Mesothelial cell of epicardium (in vitro differentiated cells): ENCODE data around the gene TIMM50. TPM values are rescaled to one million over a fixed set of nuclear protein-coding genes. Genes with fewer than 3 reads are reported as not detected.

Experiments used
- DNase-seq, 2 experiments: peaks; one replicate each; pipeline ENCODE4 v3.0.0; 2021; ENCODE audit warnings: low spot score in 2 of 2; ENCODE audit not compliant: unreplicated experiment in 2 of 2
- H3K27ac Mint-ChIP-seq: 2 replicates; pipeline ENCODE4 v1.8.0; 2021; ENCODE audit warnings: mixed read lengths
- H3K27me3 Mint-ChIP-seq: 2 replicates; pipeline ENCODE4 v1.8.0; 2021; ENCODE audit warnings: low read depth, mixed read lengths
- H3K36me3 Mint-ChIP-seq: 2 replicates; pipeline ENCODE4 v1.8.0; 2021; ENCODE audit warnings: mixed read lengths
- H3K4me1 Mint-ChIP-seq: 2 replicates; pipeline ENCODE4 v1.8.0; 2021; ENCODE audit warnings: mixed read lengths
- H3K4me3 Mint-ChIP-seq: 2 replicates; pipeline ENCODE4 v1.8.0; 2021; ENCODE audit warnings: mild to moderate bottlenecking, moderate library complexity, mixed read lengths
- H3K9me3 Mint-ChIP-seq: 2 replicates; pipeline ENCODE4 v1.8.0; 2021; ENCODE audit warnings: mixed read lengths
- total RNA-seq: library from RNA; stranded (reverse); gene quantifications from 3 replicates; pipeline ENCODE4 v1.2.1, GENCODE V29; 2021
- TF ChIP-seq, protein P1 (sequence below): fragments of 200-600 bp; sonication (generic); IDR thresholded peaks from one replicate; pipeline ENCODE4 v1.5.0; 2021; ENCODE audit warnings: antibody characterized with exemption; ENCODE audit not compliant: unreplicated experiment

Gene TIMM50
- total RNA-seq, 1 donor from 2014 or later: 70.7 TPM

DNA sequence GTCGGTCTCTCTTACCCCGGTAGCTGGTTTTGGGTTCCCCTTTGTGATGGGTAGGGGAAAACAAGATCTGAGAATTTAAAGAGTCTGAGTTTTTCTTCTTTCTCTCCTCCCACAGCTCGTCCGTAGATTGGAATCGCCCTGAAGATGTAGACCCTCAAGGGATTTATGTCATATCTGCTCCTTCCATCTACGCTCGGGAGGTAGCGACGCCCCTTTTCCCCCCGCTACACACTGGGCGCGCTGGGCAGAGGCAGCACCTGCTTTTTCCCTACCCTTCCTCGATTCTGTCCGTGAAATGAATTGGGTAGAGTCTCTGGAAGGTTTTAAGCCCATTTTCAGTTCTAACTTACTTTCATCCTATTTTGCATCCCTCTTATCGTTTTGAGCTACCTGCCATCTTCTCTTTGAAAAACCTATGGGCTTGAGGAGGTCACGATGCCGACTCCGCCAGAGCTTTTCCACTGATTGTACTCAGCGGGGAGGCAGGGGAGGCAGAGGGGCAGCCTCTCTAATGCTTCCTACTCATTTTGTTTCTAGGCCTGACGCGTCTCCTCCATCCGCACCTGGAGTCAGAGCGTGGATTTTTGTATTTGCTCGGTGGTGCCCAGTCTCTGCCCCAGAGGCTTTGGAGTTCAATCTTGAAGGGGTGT, 27.2 kb downstream of the TIMM50 start:
- no peak overlapping the region for H3K27ac Mint-ChIP-seq
- peaks cover 6% of the 10 kb centered on the region for H3K4me1 Mint-ChIP-seq
- no peak for DNase-seq

DNA sequence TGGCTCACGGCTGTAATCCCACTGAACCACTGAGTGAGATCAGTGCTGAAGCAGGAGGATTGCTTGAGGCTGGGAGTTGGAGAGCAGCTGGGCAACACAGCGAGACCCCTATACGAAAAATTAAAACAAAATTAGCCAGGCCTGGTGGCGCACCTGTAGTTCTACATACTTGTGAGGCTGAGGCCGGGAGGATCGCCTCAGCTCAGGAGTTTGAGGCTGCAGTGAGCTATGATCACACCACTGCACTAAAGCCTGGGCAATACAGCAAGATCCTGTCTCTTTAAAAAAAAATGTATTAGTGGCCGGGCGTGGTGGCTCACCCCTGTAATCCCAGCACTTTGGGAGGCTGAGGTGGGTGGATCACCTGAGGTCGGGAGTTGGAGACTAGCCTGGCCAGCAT, 28.0 kb downstream of the TIMM50 start:
- Mint-ChIP-seq H3K36me3 (no peaks in the 10 kb centered on the region), H3K27ac (no peak overlapping the region), H3K4me3 (no peak overlapping the region), H3K4me1 (peaks cover 6% of the 10 kb centered on the region), H3K27me3 (peaks cover 84% of the 10 kb centered on the region), H3K9me3 (no peaks in the 10 kb centered on the region)
- DNase-seq: no peak
- TF ChIP-seq, protein P1, sequence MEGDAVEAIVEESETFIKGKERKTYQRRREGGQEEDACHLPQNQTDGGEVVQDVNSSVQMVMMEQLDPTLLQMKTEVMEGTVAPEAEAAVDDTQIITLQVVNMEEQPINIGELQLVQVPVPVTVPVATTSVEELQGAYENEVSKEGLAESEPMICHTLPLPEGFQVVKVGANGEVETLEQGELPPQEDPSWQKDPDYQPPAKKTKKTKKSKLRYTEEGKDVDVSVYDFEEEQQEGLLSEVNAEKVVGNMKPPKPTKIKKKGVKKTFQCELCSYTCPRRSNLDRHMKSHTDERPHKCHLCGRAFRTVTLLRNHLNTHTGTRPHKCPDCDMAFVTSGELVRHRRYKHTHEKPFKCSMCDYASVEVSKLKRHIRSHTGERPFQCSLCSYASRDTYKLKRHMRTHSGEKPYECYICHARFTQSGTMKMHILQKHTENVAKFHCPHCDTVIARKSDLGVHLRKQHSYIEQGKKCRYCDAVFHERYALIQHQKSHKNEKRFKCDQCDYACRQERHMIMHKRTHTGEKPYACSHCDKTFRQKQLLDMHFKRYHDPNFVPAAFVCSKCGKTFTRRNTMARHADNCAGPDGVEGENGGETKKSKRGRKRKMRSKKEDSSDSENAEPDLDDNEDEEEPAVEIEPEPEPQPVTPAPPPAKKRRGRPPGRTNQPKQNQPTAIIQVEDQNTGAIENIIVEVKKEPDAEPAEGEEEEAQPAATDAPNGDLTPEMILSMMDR: no peak

More for the DNA sequence above, 27.2 kb downstream of the TIMM50 start:
- TF ChIP-seq, protein P1: no peak
- peak overlapping the region; percentile 65 for H3K4me3 Mint-ChIP-seq
- H3K36me3 Mint-ChIP-seq: no peaks in the 10 kb centered on the region
- H3K9me3 Mint-ChIP-seq: no peaks in the 10 kb centered on the region
- peaks cover 84% of the 10 kb centered on the region for H3K27me3 Mint-ChIP-seq

DNA sequence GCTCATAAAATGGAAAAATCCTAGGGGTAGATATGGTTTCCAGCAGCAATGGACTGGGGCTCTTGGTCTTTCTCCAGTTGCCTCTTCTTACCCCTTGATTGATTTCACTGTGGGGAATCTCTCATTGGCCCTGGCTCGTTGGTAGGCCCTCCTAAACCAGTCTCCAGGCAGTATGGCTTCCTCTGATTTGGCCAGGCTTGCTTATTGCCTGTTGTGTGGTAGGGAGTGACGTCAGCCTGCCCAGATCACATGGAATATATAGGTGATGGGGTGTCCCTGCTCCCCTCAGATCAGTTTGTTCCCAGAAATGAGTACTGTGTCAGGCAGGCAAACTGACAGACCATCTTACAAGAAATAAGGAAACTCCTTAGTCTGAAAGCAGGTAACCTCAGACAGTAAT, 28.6 kb downstream of the TIMM50 start:
- Mint-ChIP-seq H3K27me3 (peaks cover 84% of the 10 kb centered on the region), H3K27ac (no peak overlapping the region), H3K9me3 (no peaks in the 10 kb centered on the region), H3K4me3 (no peak overlapping the region), H3K36me3 (no peaks in the 10 kb centered on the region), H3K4me1 (peaks cover 6% of the 10 kb centered on the region)
- TF ChIP-seq, protein P1: no peak
- no peak for DNase-seq

DNA sequence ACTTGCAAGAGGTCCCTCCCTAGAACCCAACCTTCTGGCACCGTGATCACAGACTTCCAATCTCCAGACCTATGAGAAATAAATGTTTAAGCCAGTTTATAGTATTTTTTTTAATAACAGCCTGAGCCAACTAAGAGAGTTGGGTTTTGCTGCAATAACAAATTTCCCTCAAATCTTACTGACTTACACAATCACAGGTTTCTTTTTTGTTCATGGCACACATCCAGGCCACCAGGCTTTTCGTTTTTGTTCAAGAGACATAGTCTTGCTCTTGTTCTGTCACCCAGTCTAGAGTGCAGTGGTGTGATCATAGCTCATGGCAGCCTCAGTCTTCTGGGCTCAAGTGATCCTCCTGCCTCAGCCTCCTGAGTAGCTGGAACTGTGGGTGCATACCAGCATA, 32.4 kb downstream of the TIMM50 start:
- Mint-ChIP-seq H3K27me3 (peaks cover 86% of the 10 kb centered on the region), H3K4me3 (no peak overlapping the region), H3K36me3 (peaks cover 2% of the 10 kb centered on the region), H3K27ac (no peak overlapping the region), H3K9me3 (no peaks in the 10 kb centered on the region), H3K4me1 (peaks cover 6% of the 10 kb centered on the region)
- DNase-seq: no peak
- TF ChIP-seq, protein P1: no peak

DNA sequence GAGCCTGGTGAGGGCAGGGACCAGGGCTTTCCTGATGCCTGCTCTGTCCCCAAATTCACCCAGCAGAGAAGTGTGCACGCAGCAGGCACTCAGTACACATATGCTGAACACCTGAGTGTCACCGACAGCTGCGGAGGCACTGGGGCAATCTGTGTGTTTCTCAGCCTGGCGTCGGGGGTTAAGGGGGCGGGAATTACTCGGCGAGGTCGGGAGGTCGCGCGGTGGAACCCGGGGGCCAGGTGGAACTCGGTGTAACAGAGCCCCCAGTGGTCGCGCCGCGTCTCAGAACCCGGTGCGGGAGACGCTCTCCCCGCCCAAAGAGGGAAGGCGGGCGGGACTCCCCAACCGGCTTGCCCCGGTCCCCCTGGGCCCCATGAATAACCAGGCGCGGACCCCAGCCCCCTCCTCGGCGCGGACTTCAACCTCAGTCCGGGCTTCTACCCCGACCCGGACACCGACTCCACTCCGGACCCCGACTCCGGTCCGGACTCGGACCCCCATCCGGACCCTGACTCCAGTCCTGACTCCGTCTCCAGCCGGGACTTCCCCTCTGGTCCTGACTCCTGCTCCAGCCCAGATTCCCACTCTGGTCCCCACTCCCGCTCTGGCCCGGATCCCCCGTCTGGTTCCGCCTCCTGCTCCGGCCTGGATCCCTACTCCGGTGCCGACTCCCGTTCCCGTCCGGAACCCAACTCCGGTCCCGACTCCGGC, 34.4 kb downstream of the TIMM50 start, which contains the start of gene SELENOV:
TSS of gene SELENOV (plus strand) at position 300 of the 711 bp plus-strand sequence. CDS start at position 374, 74 bp downstream.
- H3K4me1 Mint-ChIP-seq: peaks cover 6% of the 10 kb centered on the region
- peak within 1 kb of the TSS; percentile 69 for H3K4me3 Mint-ChIP-seq
- H3K9me3 Mint-ChIP-seq: no peaks in the 10 kb centered on the region
- H3K27me3 Mint-ChIP-seq: peaks cover 79% of the 10 kb centered on the region
- H3K36me3 Mint-ChIP-seq: peaks cover 2% of the 10 kb centered on the region
- TF ChIP-seq, protein P1: no peak
- H3K27ac Mint-ChIP-seq: no peak within 1 kb of the TSS
- DNase-seq: no peak
